ENCODE measurements around the gene UCK2.

The UCK2 gene

GRCh38 chr1:165853528-165854075 lies 26.2 kb downstream of the UCK2 start:
- TF ChIP-seq, protein P1, sequence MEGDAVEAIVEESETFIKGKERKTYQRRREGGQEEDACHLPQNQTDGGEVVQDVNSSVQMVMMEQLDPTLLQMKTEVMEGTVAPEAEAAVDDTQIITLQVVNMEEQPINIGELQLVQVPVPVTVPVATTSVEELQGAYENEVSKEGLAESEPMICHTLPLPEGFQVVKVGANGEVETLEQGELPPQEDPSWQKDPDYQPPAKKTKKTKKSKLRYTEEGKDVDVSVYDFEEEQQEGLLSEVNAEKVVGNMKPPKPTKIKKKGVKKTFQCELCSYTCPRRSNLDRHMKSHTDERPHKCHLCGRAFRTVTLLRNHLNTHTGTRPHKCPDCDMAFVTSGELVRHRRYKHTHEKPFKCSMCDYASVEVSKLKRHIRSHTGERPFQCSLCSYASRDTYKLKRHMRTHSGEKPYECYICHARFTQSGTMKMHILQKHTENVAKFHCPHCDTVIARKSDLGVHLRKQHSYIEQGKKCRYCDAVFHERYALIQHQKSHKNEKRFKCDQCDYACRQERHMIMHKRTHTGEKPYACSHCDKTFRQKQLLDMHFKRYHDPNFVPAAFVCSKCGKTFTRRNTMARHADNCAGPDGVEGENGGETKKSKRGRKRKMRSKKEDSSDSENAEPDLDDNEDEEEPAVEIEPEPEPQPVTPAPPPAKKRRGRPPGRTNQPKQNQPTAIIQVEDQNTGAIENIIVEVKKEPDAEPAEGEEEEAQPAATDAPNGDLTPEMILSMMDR (IDR thresholded peaks at IDR 0.05; ENCODE audit: low read depth, low read length) = no peak
- in situ Hi-C loops (cut with HindIII; ENCODE audit: low sequenced_read_pairs) = no loop called here
- H3K4me3 ChIP-seq (ENCODE audit: low read depth, low read length) = no peak overlapping the region
- no peak for DNase-seq (ENCODE audit: low read depth, low spot score)

DNA sequence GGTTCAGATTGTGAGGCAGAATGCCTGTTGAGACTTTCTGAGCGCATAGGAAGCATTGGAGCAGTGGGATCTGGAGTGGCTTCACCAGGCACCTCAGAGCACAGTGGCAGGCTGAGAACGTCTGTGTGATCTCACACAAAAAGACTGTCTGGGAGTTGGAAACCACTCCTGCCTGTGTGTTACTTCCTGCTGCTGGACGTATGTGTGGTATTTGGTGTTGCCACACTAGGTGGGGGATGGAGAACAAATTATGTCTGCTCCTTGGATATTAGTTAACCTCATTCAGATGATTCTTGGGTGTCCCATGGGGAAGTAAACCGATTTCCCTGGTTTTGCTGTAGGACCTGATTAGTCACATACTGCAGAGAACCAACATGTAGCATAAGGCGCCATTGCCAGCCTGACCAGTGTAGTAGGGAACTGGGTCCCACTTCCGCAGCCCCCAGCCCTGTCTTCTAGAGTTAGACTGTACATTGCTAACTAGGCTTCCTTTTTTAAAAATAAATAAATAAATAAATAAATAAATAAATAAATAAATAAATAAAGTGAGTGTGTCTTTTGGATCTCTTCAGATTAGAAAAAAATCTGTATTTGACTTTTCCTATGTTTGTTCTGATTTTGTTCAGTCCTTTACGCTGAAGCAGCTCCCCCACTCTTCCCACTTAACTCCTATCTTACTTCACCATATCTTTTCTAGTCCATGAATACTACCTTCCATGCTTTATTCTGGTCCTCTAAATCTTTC lies 26.9 kb downstream of the UCK2 start:
- H3K4me3 ChIP-seq (ENCODE audit: low read depth, low read length) = no peak overlapping the region
- in situ Hi-C loops (cut with HindIII; ENCODE audit: low sequenced_read_pairs) = no loop called here
- DNase-seq (ENCODE audit: low read depth, low spot score) = peak; percentile 90
- TF ChIP-seq, protein P1 (IDR thresholded peaks at IDR 0.05; ENCODE audit: low read depth, low read length) = no peak

DNA sequence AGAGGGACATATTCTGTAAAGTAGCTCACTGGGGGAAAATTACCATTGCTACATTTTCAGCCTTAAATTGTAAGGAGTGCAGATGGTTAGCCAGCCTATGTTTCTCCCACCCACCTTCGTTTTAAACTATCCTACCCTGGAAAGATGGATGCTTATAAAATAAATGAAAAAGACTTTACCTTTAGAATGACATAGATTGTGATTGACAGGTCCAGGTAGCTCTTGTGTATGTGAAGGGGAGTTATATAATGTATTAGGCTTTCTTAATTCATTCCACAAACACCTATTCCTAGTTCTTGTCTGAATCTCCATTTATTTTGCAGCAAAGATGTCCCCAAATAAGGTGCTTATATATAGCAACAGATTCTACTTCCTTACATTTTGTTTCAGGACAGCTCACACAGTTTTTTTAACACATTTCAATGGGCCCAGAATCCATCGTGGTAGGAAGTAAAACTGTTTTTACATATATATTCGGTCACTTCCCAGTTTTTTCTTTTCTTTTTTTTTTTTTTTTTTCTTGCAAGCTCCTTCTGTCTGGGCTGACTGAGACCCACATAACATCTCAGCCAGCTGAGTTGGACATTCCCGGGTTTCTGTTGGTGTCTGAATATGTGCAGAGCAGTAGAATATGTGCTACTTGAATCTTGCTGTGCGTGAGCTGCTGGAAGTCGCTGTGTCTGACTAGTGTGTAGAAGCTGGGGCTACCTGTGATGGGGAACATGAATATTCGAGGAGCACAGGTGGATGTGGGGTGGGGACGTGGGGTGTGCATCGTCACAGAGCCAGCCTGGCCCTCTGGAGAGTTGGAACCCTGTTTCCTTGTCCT lies 27.8 kb downstream of the UCK2 start:
- DNase-seq (ENCODE audit: low read depth, low spot score) = no peak

DNA sequence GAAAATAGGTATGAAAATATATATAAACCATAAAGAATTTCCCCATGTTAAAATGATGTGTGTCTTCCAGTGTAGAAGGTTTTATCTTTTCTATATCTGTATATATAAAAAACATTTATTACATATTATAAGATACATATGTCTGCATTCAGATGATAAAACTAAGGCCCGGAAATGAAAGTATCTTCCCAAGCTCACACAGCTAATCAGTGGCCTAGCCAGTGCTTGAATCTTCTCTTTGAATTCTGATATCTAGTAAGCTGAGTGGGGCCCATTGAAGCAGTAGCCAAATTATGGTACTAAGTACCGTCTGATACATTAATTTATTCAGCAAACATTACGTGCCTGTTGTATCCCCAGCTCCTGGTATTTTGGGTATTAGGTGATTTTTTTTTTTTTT lies 28.6 kb downstream of the UCK2 start:
- no peak overlapping the region for H3K4me3 ChIP-seq (ENCODE audit: low read depth, low read length)
- in situ Hi-C loops (cut with HindIII; ENCODE audit: low sequenced_read_pairs) = no loop called here
- TF ChIP-seq, protein P1 (IDR thresholded peaks at IDR 0.05; ENCODE audit: low read depth, low read length) = no peak
- DNase-seq (ENCODE audit: low read depth, low spot score) = no peak

More for the DNA sequence above, 27.8 kb downstream of the UCK2 start:
- no peak overlapping the region for H3K4me3 ChIP-seq (ENCODE audit: low read depth, low read length)
- TF ChIP-seq, protein P1 (IDR thresholded peaks at IDR 0.05; ENCODE audit: low read depth, low read length) = no peak
- in situ Hi-C loops (cut with HindIII; ENCODE audit: low sequenced_read_pairs) = no loop called here

GRCh38 chr1:165856606-165857005 lies 29.2 kb downstream of the UCK2 start:
- no peak for DNase-seq (ENCODE audit: low read depth, low spot score)
- TF ChIP-seq, protein P1 (IDR thresholded peaks at IDR 0.05; ENCODE audit: low read depth, low read length) = no peak
- in situ Hi-C loops (cut with HindIII; ENCODE audit: low sequenced_read_pairs) = no loop called here
- H3K4me3 ChIP-seq (ENCODE audit: low read depth, low read length) = no peak overlapping the region

- in situ Hi-C loops (cut with HindIII; ENCODE audit: low sequenced_read_pairs) = no loop called here
- no peak overlapping the region for H3K4me3 ChIP-seq (ENCODE audit: low read depth, low read length)
- no peak for DNase-seq (ENCODE audit: low read depth, low spot score)
- TF ChIP-seq, protein P1 (IDR thresholded peaks at IDR 0.05; ENCODE audit: low read depth, low read length) = no peak
Measured at GRCh38 chr1:165857046-165857801, 29.8 kb downstream of the UCK2 start.

All from astrocyte of the spinal cord (primary cell).